ENCODE results near the gene AP1G2. TPM values are rescaled to one million over a fixed set of nuclear protein-coding genes. Genes with fewer than 3 reads are reported as not detected.

Gene AP1G2
- total RNA-seq, 1 donor from 2014 or later: 373 TPM

DNA sequence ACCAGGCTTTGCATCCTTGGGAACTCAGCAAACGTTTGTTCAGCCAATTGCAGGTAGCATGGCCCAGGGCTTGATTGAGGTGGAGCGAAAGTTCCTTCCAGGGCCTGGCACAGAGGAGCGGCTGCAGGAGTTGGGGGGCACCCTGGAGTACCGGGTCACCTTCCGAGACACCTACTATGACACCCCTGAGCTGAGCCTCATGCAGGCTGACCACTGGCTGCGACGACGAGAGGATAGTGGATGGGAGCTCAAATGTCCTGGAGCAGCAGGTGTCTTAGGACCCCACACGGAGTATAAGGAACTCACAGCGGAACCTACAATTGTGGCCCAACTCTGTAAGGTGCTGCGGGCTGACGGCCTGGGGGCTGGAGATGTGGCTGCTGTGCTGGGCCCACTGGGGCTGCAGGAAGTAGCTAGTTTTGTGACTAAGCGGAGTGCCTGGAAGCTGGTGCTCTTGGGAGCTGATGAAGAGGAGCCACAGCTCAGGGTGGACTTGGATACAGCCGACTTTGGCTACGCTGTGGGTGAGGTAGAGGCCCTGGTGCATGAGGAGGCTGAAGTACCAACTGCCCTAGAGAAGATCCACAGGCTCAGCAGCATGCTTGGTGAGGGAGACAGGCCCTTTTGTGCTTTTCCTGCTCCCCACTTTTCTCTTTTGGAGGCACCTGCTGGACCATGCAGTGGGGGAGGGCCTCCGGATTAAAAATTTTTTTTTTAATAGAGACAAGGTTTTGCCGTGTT lies 10.7 kb downstream of the AP1G2 start:
- CTCF ChIA-PET: interaction anchor here (2.0 kb wide), 1 partner anchor 78 kb away, joined by 8 read pairs; no protein-coding TSS in a partner anchor
- POLR2A ChIA-PET: interaction anchor here (1.2 to 6.2 kb wide), 2 partner anchors 10 to 82 kb away, joined by 4 to 41 read pairs; partner anchors contain the start of gene AP1G2
- H3K27ac Mint-ChIP-seq: peak overlapping the region; percentile 95
- peaks cover 29% of the 10 kb centered on the region for H3K4me1 Mint-ChIP-seq
- DNase-seq: no peak
- peaks cover 35% of the 10 kb centered on the region for H3K36me3 Mint-ChIP-seq (ENCODE audit: low read depth)
- ATAC-seq (ENCODE audit: low read depth): no peak
- no peak for TF ChIP-seq CTCF (IDR thresholded peaks at IDR 0.05)
- intact Hi-C loops (cut with micrococcal nuclease): loop anchor here (1.0 to 10.0 kb wide), 9 partner anchors 10 to 888 kb away; partner anchors contain the start of genes ACIN1, ADCY4, AP1G2 and C14orf119
- H3K4me3 Mint-ChIP-seq: peak overlapping the region; percentile 94
- H3K27me3 Mint-ChIP-seq: no peaks in the 10 kb centered on the region
- no peaks in the 10 kb centered on the region for H3K9me3 Mint-ChIP-seq

GRCh38 chr14:23555882-23556699 lies 11.5 kb downstream of the AP1G2 start, which contains the start of gene THTPA:
TSS of gene THTPA (plus strand) at chr14:23556271. CDS start at chr14:23556758, 487 bp downstream.
- Mint-ChIP-seq H3K4me3 (peak within 1 kb of the TSS; percentile 94), H3K9me3 (no peaks in the 10 kb centered on the region), H3K27me3 (no peaks in the 10 kb centered on the region), H3K36me3 (ENCODE audit: low read depth) (peaks cover 33% of the 10 kb centered on the region), H3K4me1 (peaks cover 30% of the 10 kb centered on the region), H3K27ac (peak within 1 kb of the TSS; percentile 95)
- CTCF ChIA-PET: interaction anchor here (2.0 kb wide), 1 partner anchor 77 kb away, joined by 8 read pairs; no protein-coding TSS in a partner anchor
- intact Hi-C loops (cut with micrococcal nuclease): loop anchor here (1.0 to 10.0 kb wide), 10 partner anchors 11 to 889 kb away; partner anchors contain the start of genes ACIN1, ADCY4, AP1G2 and C14orf119
- POLR2A ChIA-PET: interaction anchor here (0.6 to 6.2 kb wide), 8 partner anchors 11 to 812 kb away, joined by 3 to 41 read pairs (median 4); partner anchors contain the start of genes AP1G2, NFATC4, NGDN and PABPN1
- peak; percentile 88 for DNase-seq
- ATAC-seq (ENCODE audit: low read depth): peak; percentile 79
- TF ChIP-seq CTCF (IDR thresholded peaks at IDR 0.05): no peak

- Mint-ChIP-seq H3K27ac (peak overlapping the region; percentile 95), H3K4me1 (peaks cover 27% of the 10 kb centered on the region), H3K4me3 (peak overlapping the region; percentile 94), H3K9me3 (no peaks in the 10 kb centered on the region), H3K36me3 (ENCODE audit: low read depth) (peaks cover 28% of the 10 kb centered on the region), H3K27me3 (no peaks in the 10 kb centered on the region)
- ATAC-seq (ENCODE audit: low read depth) (no peak), DNase-seq (no peak)
- TF ChIP-seq CTCF (IDR thresholded peaks at IDR 0.05): no peak
- intact Hi-C loops (cut with micrococcal nuclease): loop anchor here (1.0 to 10.0 kb wide), 7 partner anchors 254 to 889 kb away; partner anchors contain the start of genes ACIN1, ADCY4, C14orf119 and PCK2
- CTCF ChIA-PET: interaction anchor here (2.0 kb wide), 1 partner anchor 77 kb away, joined by 8 read pairs; no protein-coding TSS in a partner anchor
- POLR2A ChIA-PET: interaction anchor here (0.6 to 6.2 kb wide), 7 partner anchors 12 to 813 kb away, joined by 3 to 41 read pairs (median 4); partner anchors contain the start of genes AP1G2, NFATC4, NGDN and PABPN1
These were observed 12.1 kb downstream of the AP1G2 start for GRCh38 chr14:23555533-23555881.

DNA sequence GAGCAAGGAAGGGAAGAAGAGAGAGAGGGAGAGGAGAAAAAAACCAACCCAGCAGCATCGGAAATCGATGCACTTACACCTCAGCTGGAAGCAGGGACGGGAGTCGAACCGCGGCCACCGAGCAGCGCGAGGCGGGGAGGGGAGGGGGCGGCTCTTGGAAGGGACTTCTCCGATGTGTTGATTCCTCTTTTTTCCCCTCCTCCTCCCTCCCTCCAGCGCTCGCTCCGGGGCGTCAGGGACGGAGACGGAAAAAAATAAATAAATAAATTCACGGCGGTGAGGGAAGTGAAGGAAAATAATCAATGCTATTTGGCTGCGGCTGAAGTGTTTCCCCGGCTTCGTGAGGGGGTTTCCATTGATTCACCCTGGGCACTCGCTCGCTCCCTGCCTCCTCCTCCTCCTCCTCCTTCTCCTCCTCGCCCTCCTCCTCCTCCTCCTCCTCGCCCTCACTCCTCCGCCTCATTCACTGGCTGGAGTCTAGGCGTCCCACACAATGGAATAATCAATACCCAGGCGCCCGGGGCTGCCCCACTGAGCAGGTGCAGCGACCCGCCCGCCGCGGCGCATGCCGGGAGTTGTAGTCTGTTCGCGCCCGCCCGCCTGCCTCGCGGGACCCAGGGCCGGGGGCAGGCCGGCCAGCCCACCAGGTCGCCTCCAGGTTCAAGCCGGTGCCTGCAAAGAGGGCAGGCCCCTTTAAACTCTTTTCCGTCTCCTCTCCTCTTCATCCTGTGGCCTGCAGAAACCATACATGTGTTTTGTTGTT lies 16.1 kb downstream of the AP1G2 start, which contains the start of gene ZFHX2:
Gene ZFHX2, minus strand, starts transcription at position 500 of the 763 bp plus-strand sequence. CDS start 16,440 bp downstream, outside the sequence.
- Mint-ChIP-seq H3K9me3 (no peaks in the 10 kb centered on the region), H3K27me3 (no peaks in the 10 kb centered on the region), H3K4me1 (peaks cover 13% of the 10 kb centered on the region), H3K36me3 (ENCODE audit: low read depth) (peaks cover 8% of the 10 kb centered on the region), H3K27ac (peak within 1 kb of the TSS; percentile 81), H3K4me3 (no peak within 1 kb of the TSS)
- ChIA-PET CTCF (interaction anchor here (0.6 to 2.5 kb wide), 3 partner anchors 9 to 12 kb away, joined by 3 to 8 read pairs (median 5); no protein-coding TSS in a partner anchor), POLR2A (interaction anchor here (0.6 to 3.3 kb wide), 9 partner anchors 9 to 726 kb away, joined by 3 to 15 read pairs (median 3); partner anchors contain the start of gene AP1G2)
- ATAC-seq (ENCODE audit: low read depth) (peak; percentile 53), DNase-seq (peak; percentile 79)
- intact Hi-C loops (cut with micrococcal nuclease): loop anchor here (1.0 to 10.0 kb wide), 10 partner anchors 12 to 893 kb away; partner anchors contain the start of genes ACIN1, ADCY4, AP1G2 and C14orf119
- no peak for TF ChIP-seq CTCF (IDR thresholded peaks at IDR 0.05)
